Panc1 (cell line): ENCODE measurements around the gene DVL1. TPM values are rescaled to one million over a fixed set of nuclear protein-coding genes. Genes with fewer than 3 reads are reported as not detected.

Source experiments
- ATAC-seq: fragments of 200-7000 bp; cut with Tn5 transposase; 2 replicates; pipeline ENCODE4 v1.9.1; 2020; ENCODE audit warnings: mild to moderate bottlenecking, moderate library complexity
- BruUV-seq: library from RNA; stranded (reverse); fragments of 400-500 nt; replicated peaks from 2 replicates; lab custom pipeline; 2021; lab: Mats Ljungman, UMichigan
- CTCF ChIA-PET: fragments of 300-600 bp; sonication (Branson Sonifier 250); formaldehyde crosslinking; loops from one replicate; lab custom pipeline; 2022; ENCODE audit warnings: antibody characterized with exemption; lab: Charles Lee
- POLR2A ChIA-PET: fragments of 300-600 bp; sonication (Branson Sonifier 250); formaldehyde crosslinking; loops from one replicate; lab custom pipeline; 2022; ENCODE audit warnings: antibody characterized with exemption; lab: Charles Lee
- DNase-seq: peaks from one replicate; pipeline ENCODE4 v3.0.0-alpha.2; 2010; ENCODE audit warnings: low read depth, low spot score
- H3K27ac ChIP-seq: 2 replicates; pipeline ENCODE4 v1.5.1; 2011; ENCODE audit warnings: mild to moderate bottlenecking, low read length, inconsistent platforms
- H3K27me3 ChIP-seq: fragments of 200-500 bp; sonication (Bioruptor generic); 2 replicates; pipeline ENCODE4 v1.6.0; 2014; ENCODE audit warnings: low read length, inconsistent platforms; ENCODE audit not compliant: control insufficient read depth, insufficient read depth
- H3K36me3 ChIP-seq: fragments of 200-500 bp; sonication (Bioruptor generic); 2 replicates; pipeline ENCODE4 v1.5.1; 2014; ENCODE audit warnings: inconsistent platforms, mild to moderate bottlenecking, low read length, moderate library complexity; ENCODE audit not compliant: control insufficient read depth, insufficient read depth
- H3K4me1 ChIP-seq: 2 replicates; pipeline ENCODE4 v1.5.1; 2011; ENCODE audit warnings: inconsistent platforms, mild to moderate bottlenecking, low read length, moderate library complexity; ENCODE audit not compliant: control insufficient read depth, insufficient read depth
- H3K4me3 ChIP-seq, 2 experiments: 2 replicates each; pipeline ENCODE4 v1.5.1; 2011 to 2012; ENCODE audit warnings: low read depth in 2 of 2, low read length in 2 of 2, mild to moderate bottlenecking in 2 of 2, inconsistent platforms in 1 of 2, moderate library complexity in 1 of 2
- H3K9me3 ChIP-seq: fragments of 200-500 bp; sonication (Bioruptor generic); 2 replicates; pipeline ENCODE4 v1.5.1; 2014; ENCODE audit warnings: low read depth, mild to moderate bottlenecking, inconsistent platforms, low read length, moderate library complexity; ENCODE audit not compliant: control insufficient read depth, insufficient read depth
- CTCF ChIP-seq: fragments of 450-650 bp; IDR thresholded peaks from 2 replicates; pipeline ENCODE4 v1.5.1; 2017; ENCODE audit warnings: mild to moderate bottlenecking
- POLR2AphosphoS5 ChIP-seq: IDR thresholded peaks from 2 replicates; pipeline ENCODE4 v1.6.1; 2012; ENCODE audit warnings: mild to moderate bottlenecking, low read depth, low read length, moderate library complexity
- REST ChIP-seq, 2 experiments: IDR thresholded peaks; 2 replicates each; pipeline ENCODE4 v1.6.1; 2011 to 2012; ENCODE audit warnings: low read depth in 2 of 2, control low read depth in 1 of 2, low read length in 1 of 2, mild to moderate bottlenecking in 1 of 2, moderate library complexity in 1 of 2; ENCODE audit not compliant: insufficient read depth in 1 of 2
- SIN3A ChIP-seq: IDR thresholded peaks from 2 replicates; pipeline ENCODE4 v1.6.1; 2012; ENCODE audit warnings: low read depth, mild to moderate bottlenecking, low read length, moderate library complexity, borderline replicate concordance; ENCODE audit not compliant: insufficient read depth
- TCF7L2 ChIP-seq: IDR thresholded peaks from 2 replicates; pipeline ENCODE4 v1.6.1; 2011; ENCODE audit warnings: mild to moderate bottlenecking, low read depth, low read length, inconsistent platforms
- in situ Hi-C: cut with HindIII; loops from 2 replicates; pipeline ENCODE4 v1.10.0; 2016; ENCODE audit warnings: low sequenced_read_pairs, low pct_unique_long_range_greater_than_20kb
- intact Hi-C: fragments of 100-400 bp; cut with micrococcal nuclease; formaldehyde crosslinking; loops from one replicate; pipeline ENCODE4 v1.10.0; 2022; ENCODE audit not compliant: unreplicated experiment
- total RNA-seq: library from RNA; stranded (reverse); gene quantifications from one replicate; pipeline ENCODE4 v1.2.1, GENCODE V29; 2021; ENCODE audit not compliant: unreplicated experiment

DVL1 gene
- total RNA-seq, 1 experiment from 2014 or later = 144 TPM

- no peaks in the 10 kb centered on the region for H3K27me3 ChIP-seq
- TF ChIP-seq TCF7L2 = no peak
- no peak for TF ChIP-seq SIN3A
- no peak for TF ChIP-seq CTCF
- no peak for TF ChIP-seq POLR2AphosphoS5
- no peak for TF ChIP-seq REST (IDR thresholded peaks at IDR 0.05; ENCODE audit: insufficient read depth in 1 of 2, low read depth in 2 of 2, low read length in 1 of 2)
- no peak overlapping the region for H3K4me3 ChIP-seq
- intact Hi-C loops = no loop called here
- ATAC-seq (peak; percentile 41; the same call in 1 of the 2 replicates), DNase-seq (no peak)
- H3K4me1 ChIP-seq = peaks cover 12% of the 10 kb centered on the region
- H3K27ac ChIP-seq = no peak overlapping the region
- no peaks in the 10 kb centered on the region for H3K36me3 ChIP-seq
- in situ Hi-C loops = no loop called here
- POLR2A ChIA-PET = no interaction called here
- CTCF ChIA-PET = interaction anchor here (0.6 kb wide), 2 partner anchors 37 to 309 kb away, joined by 3 to 12 read pairs; no protein-coding TSS in a partner anchor
- no peaks in the 10 kb centered on the region for H3K9me3 ChIP-seq
- BruUV-seq = no TSS peak
Observed at GRCh38 chr1:1293263-1294249, 55.7 kb downstream of the DVL1 start.

- ATAC-seq (no peak), DNase-seq (no peak)
- intact Hi-C loops (no loop called here), in situ Hi-C loops (no loop called here)
- Histone ChIP-seq H3K4me3 (no peak overlapping the region), H3K36me3 (no peaks in the 10 kb centered on the region), H3K9me3 (no peaks in the 10 kb centered on the region), H3K27ac (no peak overlapping the region), H3K4me1 (peaks cover 12% of the 10 kb centered on the region), H3K27me3 (no peaks in the 10 kb centered on the region)
- ChIA-PET CTCF (no interaction called here), POLR2A (no interaction called here)
- TF ChIP-seq SIN3A = no peak
- BruUV-seq = no TSS peak
Observed at GRCh38 chr1:1292851-1293250, 56.4 kb downstream of the DVL1 start.

DNA sequence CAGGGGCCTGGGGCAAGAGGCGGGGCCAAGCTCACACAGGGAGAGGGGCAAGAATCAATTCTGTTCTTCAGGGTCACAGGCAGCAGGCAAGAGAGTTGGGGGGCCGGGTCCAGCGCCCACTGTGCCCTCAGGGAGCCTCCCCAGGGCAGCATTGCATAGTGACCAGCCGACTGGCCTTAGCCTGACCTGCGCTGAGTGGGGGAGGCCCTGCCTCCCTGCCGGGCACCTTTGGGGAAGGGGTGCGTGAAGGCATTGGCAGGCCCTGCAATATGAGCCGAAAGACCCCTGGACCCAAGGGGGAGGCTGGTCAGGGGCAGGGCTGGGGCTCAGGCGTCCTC is 56.8 kb downstream of the DVL1 start:
- Histone ChIP-seq H3K4me1 (peaks cover 12% of the 10 kb centered on the region), H3K36me3 (no peaks in the 10 kb centered on the region), H3K4me3 (no peak overlapping the region), H3K27ac (no peak overlapping the region), H3K27me3 (no peaks in the 10 kb centered on the region), H3K9me3 (no peaks in the 10 kb centered on the region)
- in situ Hi-C loops = no loop called here
- no TSS peak for BruUV-seq
- DNase-seq (no peak), ATAC-seq (no peak)
- CTCF ChIA-PET = interaction anchor here (0.7 to 1.1 kb wide), 3 partner anchors 8 to 279 kb away, joined by 3 to 8 read pairs (median 3); partner anchors contain the start of gene ISG15
- POLR2A ChIA-PET = no interaction called here
- intact Hi-C loops = no loop called here
- TF ChIP-seq SIN3A (no peak), POLR2AphosphoS5 (no peak), TCF7L2 (no peak), REST (IDR thresholded peaks at IDR 0.05; ENCODE audit: insufficient read depth in 1 of 2, low read depth in 2 of 2, low read length in 1 of 2) (no peak), CTCF (no peak)
